Effector memory CD4-positive, alpha-beta T cell (primary cell): ENCODE results near the gene PLP1.
"Not testable (repeated sequence)": the region's sequence is repeated elsewhere in the genome, so short reads cannot be mapped to it uniquely, and the experiment has no call there.

Source experiments
- DNase-seq, 3 donors: peaks; one replicate each; pipeline ENCODE4 v3.0.0-alpha.2; 2020
- H3K27ac ChIP-seq: 2 replicates; pipeline ENCODE4 v1.7.0; 2013; ENCODE audit warnings: mild to moderate bottlenecking, low read length, moderate library complexity; ENCODE audit not compliant: insufficient read depth, poor library complexity, severe bottlenecking
- H3K27me3 ChIP-seq: replicated peaks from 2 replicates; pipeline ENCODE4 v1.7.0; 2013; ENCODE audit warnings: mild to moderate bottlenecking, low read length; ENCODE audit not compliant: insufficient read depth, control insufficient read depth, poor library complexity, severe bottlenecking
- H3K36me3 ChIP-seq: 2 replicates; pipeline ENCODE4 v1.7.0; 2013; ENCODE audit warnings: mild to moderate bottlenecking, low read length, moderate library complexity; ENCODE audit not compliant: control insufficient read depth, insufficient read depth
- H3K4me1 ChIP-seq: 2 replicates; pipeline ENCODE4 v1.7.0; 2013; ENCODE audit warnings: low read length, mild to moderate bottlenecking; ENCODE audit not compliant: control insufficient read depth, insufficient read depth, poor library complexity, severe bottlenecking
- H3K4me3 ChIP-seq: 2 replicates; pipeline ENCODE4 v1.7.0; 2013; ENCODE audit warnings: low read length, low read depth, mild to moderate bottlenecking; ENCODE audit not compliant: insufficient read depth, poor library complexity, severe bottlenecking
- H3K9me3 ChIP-seq: 2 replicates; pipeline ENCODE4 v1.7.0; 2013; ENCODE audit warnings: mild to moderate bottlenecking, low read length, moderate library complexity; ENCODE audit not compliant: control insufficient read depth

Gene PLP1

GRCh38 chrX:103742339-103742738, 34.3 kb upstream of the PLP1 start:
- Histone ChIP-seq H3K27ac (no peak overlapping the region), H3K4me1 (no peaks in the 10 kb centered on the region), H3K36me3 (no peaks in the 10 kb centered on the region), H3K27me3 (no peaks in the 10 kb centered on the region), H3K4me3 (no peak overlapping the region), H3K9me3 (no peaks in the 10 kb centered on the region)
- no peak for DNase-seq

- Histone ChIP-seq H3K27me3 (no peaks in the 10 kb centered on the region), H3K9me3 (no peaks in the 10 kb centered on the region), H3K4me3 (no peak overlapping the region), H3K4me1 (no peaks in the 10 kb centered on the region), H3K36me3 (no peaks in the 10 kb centered on the region), H3K27ac (no peak overlapping the region)
- DNase-seq = no peak
Observed at GRCh38 chrX:103747163-103747562, 29.5 kb upstream of the PLP1 start.

- Histone ChIP-seq H3K36me3 (no peaks in the 10 kb centered on the region), H3K9me3 (no peaks in the 10 kb centered on the region), H3K4me1 (no peaks in the 10 kb centered on the region), H3K27ac (no peak overlapping the region), H3K4me3 (no peak overlapping the region), H3K27me3 (no peaks in the 10 kb centered on the region)
- DNase-seq = no peak
Observed at GRCh38 chrX:103754401-103754800, 22.2 kb upstream of the PLP1 start.

- Histone ChIP-seq H3K4me3 (no peak overlapping the region), H3K4me1 (no peaks in the 10 kb centered on the region), H3K27ac (no peak overlapping the region), H3K27me3 (no peaks in the 10 kb centered on the region), H3K36me3 (no peaks in the 10 kb centered on the region), H3K9me3 (no peaks in the 10 kb centered on the region)
- no peak for DNase-seq
Observed at GRCh38 chrX:103756736-103757135, 19.9 kb upstream of the PLP1 start.

- Histone ChIP-seq H3K9me3 (no peaks in the 10 kb centered on the region), H3K36me3 (no peaks in the 10 kb centered on the region), H3K4me1 (no peaks in the 10 kb centered on the region), H3K4me3 (no peak overlapping the region), H3K27me3 (no peaks in the 10 kb centered on the region), H3K27ac (no peak overlapping the region)
- DNase-seq = no peak
Observed at GRCh38 chrX:103758555-103758954, 18.1 kb upstream of the PLP1 start.

- H3K36me3 ChIP-seq, H3K4me1 ChIP-seq, H3K27me3 ChIP-seq, H3K4me3 ChIP-seq, H3K27ac ChIP-seq, DNase-seq, H3K9me3 ChIP-seq: not testable (repeated sequence)
Observed at GRCh38 chrX:103763541-103763940, 13.1 kb upstream of the PLP1 start.

GRCh38 chrX:103766813-103767555, 9.7 kb upstream of the PLP1 start:
- not testable (repeated sequence) for H3K27me3 ChIP-seq, H3K9me3 ChIP-seq, H3K4me1 ChIP-seq, H3K4me3 ChIP-seq, H3K36me3 ChIP-seq, DNase-seq, H3K27ac ChIP-seq

GRCh38 chrX:103773445-103773844, 3.2 kb upstream of the PLP1 start:
- H3K36me3 ChIP-seq = no peaks in the 10 kb centered on the region

GRCh38 chrX:103774070-103774642, 2.5 kb upstream of the PLP1 start:
- no peaks in the 10 kb centered on the region for H3K9me3 ChIP-seq
- H3K4me1 ChIP-seq = no peaks in the 10 kb centered on the region
- no peaks in the 10 kb centered on the region for H3K36me3 ChIP-seq
- H3K27ac ChIP-seq = no peak overlapping the region
- DNase-seq = no peak
- no peaks in the 10 kb centered on the region for H3K27me3 ChIP-seq
- H3K4me3 ChIP-seq = no peak overlapping the region

More at GRCh38 chrX:103773445-103773844, 3.2 kb upstream of the PLP1 start:
- Histone ChIP-seq H3K4me1 (no peaks in the 10 kb centered on the region), H3K4me3 (no peak overlapping the region), H3K27me3 (no peaks in the 10 kb centered on the region), H3K9me3 (no peaks in the 10 kb centered on the region), H3K27ac (no peak overlapping the region)
- DNase-seq = no peak

- Histone ChIP-seq H3K27ac (no peak overlapping the region), H3K36me3 (no peaks in the 10 kb centered on the region), H3K4me1 (no peaks in the 10 kb centered on the region), H3K4me3 (no peak overlapping the region), H3K9me3 (no peaks in the 10 kb centered on the region), H3K27me3 (no peaks in the 10 kb centered on the region)
- DNase-seq = no peak
Observed at GRCh38 chrX:103779141-103779789, 2.6 kb downstream of the PLP1 start.
